Measurements from ENCODE around the gene SPTBN2.

DNA sequence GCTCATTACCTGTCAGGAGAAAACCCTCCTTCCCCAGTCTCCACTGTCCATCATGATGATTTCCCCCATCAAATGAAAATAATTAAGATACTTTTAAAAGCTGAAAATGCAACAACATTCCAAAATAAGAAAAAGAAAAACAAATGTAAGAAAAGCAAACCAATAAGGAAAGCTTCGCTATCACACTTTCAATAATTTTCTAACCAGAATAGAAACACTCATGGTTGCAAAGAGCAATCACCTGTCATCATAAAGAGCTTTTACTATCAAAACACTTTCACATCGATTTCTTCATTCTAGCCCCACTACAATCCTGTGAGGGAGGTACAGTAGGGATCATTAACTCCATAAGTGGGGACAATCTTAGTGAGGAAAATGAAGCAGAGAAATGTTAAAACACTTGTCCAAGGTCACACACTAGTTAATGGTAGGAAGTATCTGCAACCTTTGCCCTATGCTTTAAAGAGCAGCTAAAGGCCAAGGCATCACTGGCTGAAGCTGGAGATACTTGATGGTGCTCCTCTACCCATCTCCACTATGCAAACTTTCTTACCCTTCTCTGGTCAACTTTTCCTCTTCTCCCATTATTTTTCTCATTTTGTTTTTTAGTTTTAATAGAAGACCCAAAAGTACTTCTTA lies 53.9 kb downstream of the SPTBN2 start:
- TF ChIP-seq, protein P1, sequence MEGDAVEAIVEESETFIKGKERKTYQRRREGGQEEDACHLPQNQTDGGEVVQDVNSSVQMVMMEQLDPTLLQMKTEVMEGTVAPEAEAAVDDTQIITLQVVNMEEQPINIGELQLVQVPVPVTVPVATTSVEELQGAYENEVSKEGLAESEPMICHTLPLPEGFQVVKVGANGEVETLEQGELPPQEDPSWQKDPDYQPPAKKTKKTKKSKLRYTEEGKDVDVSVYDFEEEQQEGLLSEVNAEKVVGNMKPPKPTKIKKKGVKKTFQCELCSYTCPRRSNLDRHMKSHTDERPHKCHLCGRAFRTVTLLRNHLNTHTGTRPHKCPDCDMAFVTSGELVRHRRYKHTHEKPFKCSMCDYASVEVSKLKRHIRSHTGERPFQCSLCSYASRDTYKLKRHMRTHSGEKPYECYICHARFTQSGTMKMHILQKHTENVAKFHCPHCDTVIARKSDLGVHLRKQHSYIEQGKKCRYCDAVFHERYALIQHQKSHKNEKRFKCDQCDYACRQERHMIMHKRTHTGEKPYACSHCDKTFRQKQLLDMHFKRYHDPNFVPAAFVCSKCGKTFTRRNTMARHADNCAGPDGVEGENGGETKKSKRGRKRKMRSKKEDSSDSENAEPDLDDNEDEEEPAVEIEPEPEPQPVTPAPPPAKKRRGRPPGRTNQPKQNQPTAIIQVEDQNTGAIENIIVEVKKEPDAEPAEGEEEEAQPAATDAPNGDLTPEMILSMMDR (IDR thresholded peaks at IDR 0.05; ENCODE audit: insufficient read depth, low read length) = no peak
- TF ChIP-seq, protein P2, sequence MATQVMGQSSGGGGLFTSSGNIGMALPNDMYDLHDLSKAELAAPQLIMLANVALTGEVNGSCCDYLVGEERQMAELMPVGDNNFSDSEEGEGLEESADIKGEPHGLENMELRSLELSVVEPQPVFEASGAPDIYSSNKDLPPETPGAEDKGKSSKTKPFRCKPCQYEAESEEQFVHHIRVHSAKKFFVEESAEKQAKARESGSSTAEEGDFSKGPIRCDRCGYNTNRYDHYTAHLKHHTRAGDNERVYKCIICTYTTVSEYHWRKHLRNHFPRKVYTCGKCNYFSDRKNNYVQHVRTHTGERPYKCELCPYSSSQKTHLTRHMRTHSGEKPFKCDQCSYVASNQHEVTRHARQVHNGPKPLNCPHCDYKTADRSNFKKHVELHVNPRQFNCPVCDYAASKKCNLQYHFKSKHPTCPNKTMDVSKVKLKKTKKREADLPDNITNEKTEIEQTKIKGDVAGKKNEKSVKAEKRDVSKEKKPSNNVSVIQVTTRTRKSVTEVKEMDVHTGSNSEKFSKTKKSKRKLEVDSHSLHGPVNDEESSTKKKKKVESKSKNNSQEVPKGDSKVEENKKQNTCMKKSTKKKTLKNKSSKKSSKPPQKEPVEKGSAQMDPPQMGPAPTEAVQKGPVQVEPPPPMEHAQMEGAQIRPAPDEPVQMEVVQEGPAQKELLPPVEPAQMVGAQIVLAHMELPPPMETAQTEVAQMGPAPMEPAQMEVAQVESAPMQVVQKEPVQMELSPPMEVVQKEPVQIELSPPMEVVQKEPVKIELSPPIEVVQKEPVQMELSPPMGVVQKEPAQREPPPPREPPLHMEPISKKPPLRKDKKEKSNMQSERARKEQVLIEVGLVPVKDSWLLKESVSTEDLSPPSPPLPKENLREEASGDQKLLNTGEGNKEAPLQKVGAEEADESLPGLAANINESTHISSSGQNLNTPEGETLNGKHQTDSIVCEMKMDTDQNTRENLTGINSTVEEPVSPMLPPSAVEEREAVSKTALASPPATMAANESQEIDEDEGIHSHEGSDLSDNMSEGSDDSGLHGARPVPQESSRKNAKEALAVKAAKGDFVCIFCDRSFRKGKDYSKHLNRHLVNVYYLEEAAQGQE (IDR thresholded peaks at IDR 0.05; ENCODE audit: insufficient replicate concordance, low read depth) = no peak
- no peak for TF ChIP-seq POLR2AphosphoS5 (IDR thresholded peaks at IDR 0.05; ENCODE audit: low read depth)
- TF ChIP-seq GABPA (IDR thresholded peaks at IDR 0.05; ENCODE audit: low read depth) = no peak
- no peak for TF ChIP-seq SPI1 (IDR thresholded peaks at IDR 0.05; ENCODE audit: borderline replicate concordance, low read depth)

Data from HL-60 (cell line).